ENCODE measurements around the gene SDHAF4. TPM values are rescaled to one million over a fixed set of nuclear protein-coding genes. Genes with fewer than 3 reads are reported as not detected.
A peak's percentile ranks its signal among the peaks of the same experiment; 100 is the strongest.

SDHAF4 gene
- total and polyA plus RNA-seq, 2 donors from 2014 or later = 14.5 to 25.6 TPM

DNA sequence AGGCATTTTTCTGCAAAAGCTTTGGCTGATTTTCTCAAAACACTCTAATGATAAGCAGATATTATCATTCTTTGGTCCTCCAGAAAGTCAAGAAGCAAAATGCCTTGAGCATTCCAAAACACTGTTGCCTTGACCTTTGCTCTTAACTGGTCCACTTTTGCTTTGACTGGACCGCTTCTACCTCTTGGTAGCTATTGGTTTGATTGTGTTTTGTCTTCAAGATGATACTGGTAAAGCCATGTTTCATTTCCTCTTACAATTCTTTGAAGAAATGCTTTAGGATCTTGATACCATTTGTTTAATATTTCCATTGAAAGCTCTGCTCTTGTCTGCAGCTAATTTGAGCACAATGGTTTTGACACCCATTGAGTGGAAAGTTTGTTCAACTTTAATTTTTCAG lies 35.6 kb upstream of the SDHAF4 start:
- Histone ChIP-seq H3K27ac (ENCODE audit: low read depth in 2 of 2, low read length in 2 of 2) (no peak overlapping the region), H3K4me3 (ENCODE audit: low read length in 3 of 3) (no peak overlapping the region), H3K36me3 (ENCODE audit: control insufficient read depth in 2 of 3, insufficient read depth in 3 of 3, low read length in 3 of 3) (peaks cover 0 to 12% (median 4%) of the 10 kb centered on the region in 3 donors), H3K9me3 (ENCODE audit: control insufficient read depth in 2 of 3, insufficient read depth in 1 of 3, low read length in 3 of 3) (no peaks in the 10 kb centered on the region), H3K4me1 (ENCODE audit: control insufficient read depth in 2 of 3, insufficient read depth in 2 of 3, low read depth in 1 of 3, low read length in 3 of 3) (no peaks in the 10 kb centered on the region), H3K27me3 (ENCODE audit: control insufficient read depth, insufficient read depth, low read length) (no peaks in the 10 kb centered on the region), H3K9ac (ENCODE audit: low read length in 3 of 3) (no peak overlapping the region)
- FAIRE-seq (no peak), DNase-seq (no peak)
- intact Hi-C loops (cut with DNase I) = no loop called here
- TF ChIP-seq, protein P1, sequence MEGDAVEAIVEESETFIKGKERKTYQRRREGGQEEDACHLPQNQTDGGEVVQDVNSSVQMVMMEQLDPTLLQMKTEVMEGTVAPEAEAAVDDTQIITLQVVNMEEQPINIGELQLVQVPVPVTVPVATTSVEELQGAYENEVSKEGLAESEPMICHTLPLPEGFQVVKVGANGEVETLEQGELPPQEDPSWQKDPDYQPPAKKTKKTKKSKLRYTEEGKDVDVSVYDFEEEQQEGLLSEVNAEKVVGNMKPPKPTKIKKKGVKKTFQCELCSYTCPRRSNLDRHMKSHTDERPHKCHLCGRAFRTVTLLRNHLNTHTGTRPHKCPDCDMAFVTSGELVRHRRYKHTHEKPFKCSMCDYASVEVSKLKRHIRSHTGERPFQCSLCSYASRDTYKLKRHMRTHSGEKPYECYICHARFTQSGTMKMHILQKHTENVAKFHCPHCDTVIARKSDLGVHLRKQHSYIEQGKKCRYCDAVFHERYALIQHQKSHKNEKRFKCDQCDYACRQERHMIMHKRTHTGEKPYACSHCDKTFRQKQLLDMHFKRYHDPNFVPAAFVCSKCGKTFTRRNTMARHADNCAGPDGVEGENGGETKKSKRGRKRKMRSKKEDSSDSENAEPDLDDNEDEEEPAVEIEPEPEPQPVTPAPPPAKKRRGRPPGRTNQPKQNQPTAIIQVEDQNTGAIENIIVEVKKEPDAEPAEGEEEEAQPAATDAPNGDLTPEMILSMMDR (IDR thresholded peaks at IDR 0.05; ENCODE audit: borderline replicate concordance, extremely low read depth, insufficient read depth) = no peak

- no peak for DNase-seq
- no peaks in the 10 kb centered on the region for H3K4me1 ChIP-seq (ENCODE audit: control insufficient read depth in 2 of 3, insufficient read depth in 2 of 3, low read depth in 1 of 3, low read length in 3 of 3)
- H3K9ac ChIP-seq (ENCODE audit: low read length in 3 of 3) = no peak overlapping the region
- H3K27me3 ChIP-seq (ENCODE audit: control insufficient read depth, insufficient read depth, low read length) = no peaks in the 10 kb centered on the region
- no peaks in the 10 kb centered on the region for H3K9me3 ChIP-seq (ENCODE audit: control insufficient read depth in 2 of 3, insufficient read depth in 1 of 3, low read length in 3 of 3)
- intact Hi-C loops (cut with DNase I) = no loop called here
- no peak for FAIRE-seq
- peaks cover 0 to 2% (median 0%) of the 10 kb centered on the region in 3 donors for H3K36me3 ChIP-seq (ENCODE audit: control insufficient read depth in 2 of 3, insufficient read depth in 3 of 3, low read length in 3 of 3)
- no peak overlapping the region for H3K4me3 ChIP-seq (ENCODE audit: low read length in 3 of 3)
- TF ChIP-seq, protein P1 (IDR thresholded peaks at IDR 0.05; ENCODE audit: borderline replicate concordance, extremely low read depth, insufficient read depth) = no peak
- H3K27ac ChIP-seq (ENCODE audit: low read depth in 2 of 2, low read length in 2 of 2) = no peak overlapping the region
These were observed 29.5 kb upstream of the SDHAF4 start for GRCh38 chr6:70537266-70537665.

DNA sequence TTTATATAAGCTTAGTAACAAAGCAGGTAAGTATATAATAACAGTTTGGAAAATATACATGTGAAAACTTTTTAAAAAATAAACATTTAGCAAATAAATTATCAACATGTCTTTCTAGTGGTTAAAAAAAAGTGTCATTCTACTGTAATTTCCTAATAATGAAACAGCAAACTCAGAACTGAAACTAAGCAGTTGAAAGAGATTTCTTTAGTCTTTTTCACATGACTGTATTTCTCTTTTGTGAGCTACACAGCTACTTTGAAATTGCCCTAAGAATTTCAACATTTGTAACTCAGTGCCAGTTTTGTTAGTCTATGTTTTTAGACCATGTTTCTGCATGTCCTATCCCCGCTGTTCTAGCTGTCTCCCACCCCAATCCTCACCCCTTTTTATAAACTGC lies 28.4 kb upstream of the SDHAF4 start:
- Histone ChIP-seq H3K9me3 (ENCODE audit: control insufficient read depth in 2 of 3, insufficient read depth in 1 of 3, low read length in 3 of 3) (no peaks in the 10 kb centered on the region), H3K9ac (ENCODE audit: low read length in 3 of 3) (no peak overlapping the region), H3K27me3 (ENCODE audit: control insufficient read depth, insufficient read depth, low read length) (no peaks in the 10 kb centered on the region), H3K36me3 (ENCODE audit: control insufficient read depth in 2 of 3, insufficient read depth in 3 of 3, low read length in 3 of 3) (peaks cover 0 to 2% (median 0%) of the 10 kb centered on the region in 3 donors), H3K4me3 (ENCODE audit: low read length in 3 of 3) (no peak overlapping the region), H3K4me1 (ENCODE audit: control insufficient read depth in 2 of 3, insufficient read depth in 2 of 3, low read depth in 1 of 3, low read length in 3 of 3) (no peaks in the 10 kb centered on the region), H3K27ac (ENCODE audit: low read depth in 2 of 2, low read length in 2 of 2) (no peak overlapping the region)
- TF ChIP-seq, protein P1 (IDR thresholded peaks at IDR 0.05; ENCODE audit: borderline replicate concordance, extremely low read depth, insufficient read depth) = no peak
- DNase-seq = no peak
- intact Hi-C loops (cut with DNase I) = no loop called here
- FAIRE-seq = no peak

DNA sequence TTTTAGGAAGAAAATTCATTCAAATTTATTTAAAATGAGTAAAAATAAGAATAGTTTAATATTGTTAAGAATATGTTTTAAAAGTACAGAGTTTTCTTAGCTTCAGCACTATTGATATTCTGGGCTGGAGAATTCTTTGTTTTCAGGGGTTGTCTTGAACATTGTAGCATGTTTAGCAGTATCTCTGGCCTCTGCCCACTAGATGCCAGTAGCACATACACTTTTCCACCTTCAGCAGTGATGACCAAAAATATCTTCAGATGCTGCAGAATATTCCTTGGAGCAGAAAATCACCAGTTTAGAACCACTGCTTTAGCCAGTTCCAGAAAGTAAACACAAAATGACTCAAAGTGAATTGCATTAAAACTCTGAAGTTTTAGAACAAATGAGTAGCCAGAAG lies 19.4 kb upstream of the SDHAF4 start:
- DNase-seq (peak in 2 of 5 donors; percentile 25 to 38), FAIRE-seq (no peak)
- Histone ChIP-seq H3K9ac (ENCODE audit: low read length in 3 of 3) (no peak overlapping the region), H3K27ac (ENCODE audit: low read depth in 2 of 2, low read length in 2 of 2) (no peak overlapping the region), H3K27me3 (ENCODE audit: control insufficient read depth, insufficient read depth, low read length) (no peaks in the 10 kb centered on the region), H3K36me3 (ENCODE audit: control insufficient read depth in 2 of 3, insufficient read depth in 3 of 3, low read length in 3 of 3) (no peaks in the 10 kb centered on the region), H3K9me3 (ENCODE audit: control insufficient read depth in 2 of 3, insufficient read depth in 1 of 3, low read length in 3 of 3) (no peaks in the 10 kb centered on the region), H3K4me1 (ENCODE audit: control insufficient read depth in 2 of 3, insufficient read depth in 2 of 3, low read depth in 1 of 3, low read length in 3 of 3) (no peaks in the 10 kb centered on the region), H3K4me3 (ENCODE audit: low read length in 3 of 3) (no peak overlapping the region)
- TF ChIP-seq, protein P1 (IDR thresholded peaks at IDR 0.05; ENCODE audit: borderline replicate concordance, extremely low read depth, insufficient read depth) = peak; percentile 20
- intact Hi-C loops (cut with DNase I) = no loop called here
